HL-60 (cell line): ENCODE results near the gene NR5A2.
"Not testable (repeated sequence)": the region's sequence is repeated elsewhere in the genome, so short reads cannot be mapped to it uniquely, and the experiment has no call there.

Experiments used
- DNase-seq, 2 experiments: peaks; one replicate each; pipeline ENCODE4 v3.0.0-alpha.2; 2010 to 2020; ENCODE audit warnings: low read depth in 1 of 2, low spot score in 1 of 2
- H3K27ac ChIP-seq: fragments of 250-450 bp; sonication (Bioruptor Pico); replicated peaks from 2 replicates; pipeline ENCODE4 v1.5.1; 2020; ENCODE audit warnings: mild to moderate bottlenecking, moderate library complexity
- H3K27me3 ChIP-seq: fragments of 250-450 bp; sonication (Bioruptor Pico); 2 replicates; pipeline ENCODE4 v1.5.1; 2021; ENCODE audit warnings: mild to moderate bottlenecking, moderate library complexity; ENCODE audit not compliant: insufficient read depth, poor library complexity, severe bottlenecking
- H3K4me3 ChIP-seq: replicated peaks from 2 replicates; pipeline ENCODE4 v1.5.1; 2011; ENCODE audit warnings: mild to moderate bottlenecking, control low read depth, low read length; ENCODE audit not compliant: insufficient read depth
- CTCF ChIP-seq: IDR thresholded peaks from one replicate; pipeline ENCODE4 v1.5.1; 2011; ENCODE audit warnings: low read length, control low read depth, inconsistent platforms; ENCODE audit not compliant: insufficient read depth
- GABPA ChIP-seq: IDR thresholded peaks from 2 replicates; pipeline ENCODE4 v1.6.1; 2012; ENCODE audit warnings: low read depth
- POLR2AphosphoS5 ChIP-seq: IDR thresholded peaks from 2 replicates; pipeline ENCODE4 v1.6.1; 2012; ENCODE audit warnings: low read depth
- REST ChIP-seq: IDR thresholded peaks from 2 replicates; pipeline ENCODE4 v1.6.1; 2012; ENCODE audit warnings: low read depth; ENCODE audit not compliant: insufficient replicate concordance
- SPI1 ChIP-seq: IDR thresholded peaks from 2 replicates; pipeline ENCODE4 v1.6.1; 2012; ENCODE audit warnings: low read depth, mild to moderate bottlenecking, borderline replicate concordance

The NR5A2 gene

GRCh38 chr1:200184196-200184595, 156.7 kb downstream of the NR5A2 start:
- H3K27ac ChIP-seq: peak overlapping the region; percentile 43
- H3K4me3 ChIP-seq: no peak overlapping the region
- peak; percentile 91 to 99 for DNase-seq
- no peak for TF ChIP-seq CTCF
- TF ChIP-seq SPI1: peak; percentile 21; the same call in 1 of the 2 replicates
- peak; percentile 95 for TF ChIP-seq POLR2AphosphoS5
- TF ChIP-seq GABPA: no peak
- H3K27me3 ChIP-seq: no peaks in the 10 kb centered on the region

GRCh38 chr1:200185191-200185590, 157.7 kb downstream of the NR5A2 start:
- not testable (repeated sequence) for H3K4me3 ChIP-seq, H3K27ac ChIP-seq, DNase-seq, H3K27me3 ChIP-seq

- not testable (repeated sequence) for H3K27me3 ChIP-seq, DNase-seq, H3K27ac ChIP-seq, H3K4me3 ChIP-seq
Observed at GRCh38 chr1:200187332-200187731, 159.8 kb downstream of the NR5A2 start.

GRCh38 chr1:200191993-200192392, 164.5 kb downstream of the NR5A2 start:
- DNase-seq: no peak
- Histone ChIP-seq H3K27me3 (no peaks in the 10 kb centered on the region), H3K4me3 (no peak overlapping the region), H3K27ac (no peak overlapping the region)
- TF ChIP-seq POLR2AphosphoS5 (no peak), SPI1 (no peak), GABPA (no peak), REST (no peak), CTCF (no peak)

GRCh38 chr1:200194477-200194876, 167.0 kb downstream of the NR5A2 start:
- no peak overlapping the region for H3K27ac ChIP-seq
- H3K4me3 ChIP-seq: no peak overlapping the region
- no peaks in the 10 kb centered on the region for H3K27me3 ChIP-seq
- no peak for TF ChIP-seq POLR2AphosphoS5
- TF ChIP-seq GABPA: no peak
- no peak for TF ChIP-seq REST
- TF ChIP-seq SPI1: no peak
- TF ChIP-seq CTCF: no peak
- DNase-seq: no peak
